Measurements from ENCODE around the gene MRPL43.
A peak's percentile ranks its signal among the peaks of the same experiment; 100 is the strongest.

Gene MRPL43

DNA sequence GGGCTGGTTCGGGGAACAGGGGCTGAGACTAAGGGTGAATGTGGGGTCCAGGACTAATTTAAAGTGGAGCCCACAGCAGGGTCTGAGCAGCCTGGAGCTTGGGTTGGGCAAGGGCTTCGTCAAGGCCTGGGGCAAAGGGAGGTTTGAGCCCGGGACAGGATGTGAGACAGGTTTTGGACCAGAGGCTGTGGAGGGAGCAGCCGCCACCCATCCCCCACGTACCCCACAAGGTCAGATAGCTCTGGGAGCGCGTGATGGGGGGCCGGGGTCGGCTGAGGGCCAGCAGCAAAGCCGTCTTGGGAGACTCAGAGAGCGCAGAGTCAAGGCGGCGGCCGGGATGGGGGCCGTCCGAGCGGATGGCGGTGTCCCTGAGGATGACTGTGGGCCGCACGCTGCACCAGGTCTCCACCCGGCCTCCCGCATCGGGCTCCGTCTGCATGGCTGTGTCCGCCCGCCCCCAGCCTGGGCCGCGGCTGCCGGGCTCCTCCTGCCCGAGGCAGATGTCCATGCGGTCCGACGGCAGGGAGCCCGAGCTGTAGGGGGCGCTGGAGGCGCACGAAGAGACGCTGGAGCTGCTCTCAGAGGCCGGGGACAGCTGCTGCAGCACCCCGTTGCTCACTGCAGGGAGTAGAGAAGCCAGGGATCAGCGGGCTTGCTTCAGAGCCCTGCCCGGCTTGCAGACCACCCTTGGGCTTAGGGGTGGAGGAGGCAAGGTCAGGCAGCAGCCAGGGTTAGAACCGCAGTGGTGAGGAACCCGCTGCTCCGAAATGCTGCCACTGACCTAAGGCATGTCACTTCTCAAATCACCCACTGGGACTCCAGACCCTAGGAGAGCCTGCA is 31.5 kb upstream of the MRPL43 start:
- DNase-seq = peak; percentile 74

DNA sequence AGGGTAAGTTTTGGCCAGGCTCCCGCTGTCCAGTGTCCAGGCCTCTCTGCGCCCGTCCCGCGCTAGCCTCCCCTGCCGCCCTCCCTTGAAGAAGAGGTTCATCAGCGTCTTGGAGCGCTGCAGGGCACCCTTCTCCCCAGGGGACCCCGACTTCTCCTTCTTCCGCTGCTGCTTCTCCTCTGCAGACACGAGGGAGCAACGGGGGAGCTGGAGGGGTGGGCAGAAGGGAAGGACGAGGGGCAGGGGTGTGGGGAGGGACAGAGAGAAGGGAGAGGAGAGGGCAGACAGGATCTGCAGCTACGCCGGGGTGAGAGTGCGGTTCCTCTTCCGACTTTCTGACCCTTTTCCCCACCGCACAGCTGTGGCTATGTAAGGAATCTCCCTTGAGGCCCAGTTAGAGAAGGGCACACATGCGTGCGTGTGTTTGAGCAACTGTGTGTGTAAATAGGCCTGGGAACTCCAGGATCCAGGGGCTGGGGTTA is 30.9 kb upstream of the MRPL43 start:
- DNase-seq = no peak

DNA sequence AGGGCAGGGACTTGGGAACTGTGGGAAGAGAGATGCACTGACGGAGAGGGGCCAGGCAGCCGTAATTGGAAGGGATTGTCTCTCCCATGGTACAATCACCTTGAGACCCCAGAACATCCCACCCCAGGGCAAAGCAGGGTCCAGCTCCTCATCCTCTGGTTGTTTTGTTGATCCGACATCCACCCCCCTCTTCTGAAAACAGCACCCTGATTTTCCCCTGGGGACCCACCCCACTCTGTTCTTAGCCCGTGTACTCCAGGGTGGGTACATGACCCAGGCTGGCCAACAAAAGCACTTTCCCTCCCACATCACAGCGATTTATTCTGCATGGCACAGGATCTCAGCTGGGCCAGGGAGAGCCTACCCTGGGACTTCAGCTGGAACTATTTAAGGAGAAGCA is 29.5 kb upstream of the MRPL43 start:
- DNase-seq = no peak

DNA sequence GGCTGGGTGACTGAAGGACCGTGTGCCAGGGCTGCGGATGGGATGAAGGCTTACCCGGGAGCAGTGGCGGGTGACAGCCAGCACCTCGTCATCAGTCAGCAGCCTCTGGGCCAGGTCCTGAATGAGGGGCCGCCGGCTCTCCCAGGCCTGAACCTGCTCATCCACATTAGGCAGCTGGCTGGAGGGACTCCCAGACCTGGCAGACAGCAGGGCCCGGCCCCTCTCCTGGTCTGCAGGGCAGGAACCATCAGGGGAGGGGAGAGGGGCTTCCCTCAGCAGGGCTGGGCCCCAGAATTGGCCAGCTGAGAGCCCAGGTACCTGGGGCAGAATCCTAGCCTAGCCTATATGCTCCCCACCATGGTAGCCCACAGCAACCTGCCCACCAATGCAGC is 28.3 kb upstream of the MRPL43 start:
- no peak for DNase-seq

DNA sequence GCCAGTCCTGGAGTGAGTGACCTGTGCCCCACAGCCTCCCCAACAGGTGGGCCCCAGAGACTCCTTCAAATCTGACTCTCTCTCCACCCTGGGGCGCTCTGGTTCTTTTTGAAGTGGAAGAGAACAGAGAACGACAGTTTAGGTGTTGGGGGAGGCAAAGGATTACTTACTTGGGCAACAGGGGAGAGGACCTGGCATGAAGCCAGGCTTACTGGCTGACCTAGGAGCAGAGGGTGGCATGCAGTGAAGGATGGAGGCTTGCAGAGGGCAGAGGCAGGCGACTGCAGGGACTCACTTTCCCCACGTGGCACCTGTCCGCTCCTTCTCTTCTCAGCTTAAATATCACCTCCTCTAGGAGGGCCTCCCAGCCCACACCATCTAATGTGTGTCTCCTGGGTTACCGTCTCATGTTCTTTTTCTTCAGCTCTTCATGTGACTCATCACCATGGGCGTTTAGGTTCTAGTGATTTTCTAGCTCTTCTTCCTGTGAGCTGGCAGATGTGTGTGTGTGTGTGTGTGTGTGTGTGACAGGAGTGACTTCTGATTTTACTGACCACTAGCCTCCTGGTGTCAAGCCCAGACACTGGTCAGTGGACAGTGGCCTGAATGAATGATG is 27.8 kb upstream of the MRPL43 start:
- DNase-seq = no peak

DNA sequence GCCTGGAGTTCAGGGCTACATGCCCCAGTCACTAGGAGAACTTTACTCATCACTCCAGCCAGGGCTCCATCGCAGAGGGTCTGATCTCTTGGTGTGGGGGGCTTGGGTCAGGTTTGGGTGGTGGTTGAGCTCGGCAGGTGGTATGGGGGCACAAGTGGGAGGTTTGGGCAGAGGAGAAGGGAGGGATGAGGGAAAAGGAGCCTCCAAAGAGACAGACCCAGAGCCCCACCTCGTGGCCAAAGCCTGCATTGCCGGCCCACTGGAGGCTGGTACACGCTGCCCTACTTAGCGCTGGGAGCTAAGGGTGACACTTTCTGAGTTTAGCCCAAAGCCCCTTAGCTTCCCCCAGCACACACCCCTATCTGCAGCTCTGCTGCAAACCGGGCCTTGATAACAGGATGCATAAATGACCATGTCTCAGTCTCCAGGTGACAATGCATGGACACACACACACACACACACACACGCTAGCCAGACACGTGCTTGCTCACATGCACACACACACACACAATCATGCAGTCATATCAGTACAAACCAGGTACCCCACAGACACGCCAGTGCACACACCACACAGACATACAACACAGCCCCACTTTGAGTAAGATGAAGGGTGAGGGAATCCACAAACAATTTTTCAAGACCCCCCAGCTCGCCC is 27.1 kb upstream of the MRPL43 start:
- DNase-seq = peak; percentile 60

DNA sequence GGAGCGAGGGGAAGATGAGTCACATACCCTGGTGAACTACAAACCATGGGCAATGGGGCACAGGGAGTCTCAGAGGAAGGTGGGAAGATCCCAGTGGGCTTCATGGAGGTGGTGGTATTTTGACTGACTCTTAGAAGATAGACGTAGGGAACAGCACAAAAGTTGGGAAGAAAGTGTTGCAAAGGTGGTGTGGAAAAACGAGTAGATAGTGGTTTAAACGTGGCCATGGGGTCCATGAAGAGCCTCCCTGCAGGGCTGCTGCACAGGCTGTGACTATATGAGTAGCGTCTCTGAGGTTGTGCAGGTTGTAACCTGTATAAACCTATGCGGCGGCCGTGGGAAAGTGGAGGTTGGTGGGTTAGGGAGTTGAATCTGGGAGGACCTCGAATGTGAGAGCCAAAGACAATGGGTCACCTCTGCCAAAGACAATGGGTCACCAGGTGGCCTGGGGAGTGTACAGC is 26.1 kb upstream of the MRPL43 start:
- DNase-seq = no peak

DNA sequence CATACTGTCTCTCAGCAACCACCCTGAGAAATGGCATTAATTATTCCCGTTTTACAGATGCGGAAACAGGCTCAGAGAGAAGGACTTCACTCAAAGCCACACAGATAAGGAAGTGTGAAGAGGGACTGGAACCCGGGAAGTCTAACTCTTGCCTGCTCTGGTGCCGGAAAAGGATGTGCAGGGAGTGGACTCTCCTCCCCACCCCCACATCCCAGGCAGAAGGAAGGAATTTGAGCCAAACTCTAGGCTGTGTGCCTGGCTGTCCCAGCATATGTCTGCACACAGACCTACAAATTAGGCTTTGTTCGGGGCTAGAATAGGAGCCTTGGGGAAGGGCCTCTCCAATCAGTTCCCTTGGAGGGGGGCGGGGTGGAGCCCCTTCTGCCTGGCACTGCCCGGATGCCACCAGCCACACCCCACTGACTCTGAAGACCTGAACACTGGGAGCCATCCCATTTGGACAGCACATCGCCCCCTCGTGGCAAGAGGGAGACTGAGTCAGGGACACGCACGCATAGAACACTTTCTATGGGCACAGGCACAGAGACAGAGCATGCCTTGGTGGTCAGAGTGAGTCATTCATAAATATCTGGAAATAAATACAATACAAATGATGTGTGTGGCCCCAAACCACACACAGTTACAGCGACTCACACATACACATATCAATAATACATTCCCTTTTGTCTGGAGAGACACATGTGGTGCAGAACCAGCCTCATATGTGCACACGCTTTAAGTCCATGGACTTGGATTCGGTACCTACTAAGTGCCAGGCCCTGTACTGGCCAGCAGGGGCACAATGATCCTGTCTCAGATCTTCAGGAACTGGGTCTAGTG is 25.4 kb upstream of the MRPL43 start:
- DNase-seq = peak; percentile 80

DNA sequence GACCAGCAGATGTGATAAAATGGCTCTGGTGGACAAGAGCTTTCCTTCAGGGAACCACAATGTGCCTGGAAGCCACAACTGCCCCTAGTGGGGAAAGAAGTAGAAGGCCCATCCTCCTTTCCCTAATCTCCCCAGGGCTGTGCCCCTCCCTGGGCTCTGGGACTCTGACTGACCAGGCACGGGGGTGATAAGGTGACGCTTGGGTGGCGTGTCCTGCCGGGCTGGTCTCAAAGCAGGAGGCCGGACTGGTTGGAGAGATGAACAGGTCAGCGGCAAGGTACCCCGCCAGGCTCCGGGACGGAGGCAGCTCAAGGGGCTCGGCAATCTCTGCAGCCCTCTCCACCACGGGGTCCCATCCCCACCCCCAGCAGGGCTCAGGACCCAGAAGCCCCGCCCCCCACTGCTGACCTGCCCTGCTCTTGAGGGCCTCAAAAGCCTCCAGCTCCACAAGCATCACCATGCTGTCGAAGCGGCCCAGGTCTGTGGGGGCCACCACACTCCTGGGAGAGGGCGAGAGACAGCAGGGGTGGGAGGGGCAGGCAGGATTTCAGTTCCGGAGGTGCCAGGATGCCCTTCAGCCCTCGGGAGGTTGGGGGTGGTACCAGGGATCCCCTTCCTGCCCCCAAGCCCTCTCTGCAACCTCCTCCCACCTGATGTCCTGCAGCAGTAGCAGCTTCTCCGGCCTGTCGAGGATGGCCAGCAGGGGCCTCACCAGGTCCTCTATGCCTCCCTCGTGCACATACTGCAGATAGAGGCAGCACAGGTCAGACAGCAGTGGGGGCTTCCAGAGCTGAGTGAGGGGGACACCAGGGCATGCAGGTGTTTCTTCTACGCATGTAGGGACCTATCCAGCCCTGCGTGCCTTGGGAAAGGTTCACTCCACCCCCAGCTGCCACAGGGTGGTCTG is 24.5 kb upstream of the MRPL43 start:
- DNase-seq = no peak

DNA sequence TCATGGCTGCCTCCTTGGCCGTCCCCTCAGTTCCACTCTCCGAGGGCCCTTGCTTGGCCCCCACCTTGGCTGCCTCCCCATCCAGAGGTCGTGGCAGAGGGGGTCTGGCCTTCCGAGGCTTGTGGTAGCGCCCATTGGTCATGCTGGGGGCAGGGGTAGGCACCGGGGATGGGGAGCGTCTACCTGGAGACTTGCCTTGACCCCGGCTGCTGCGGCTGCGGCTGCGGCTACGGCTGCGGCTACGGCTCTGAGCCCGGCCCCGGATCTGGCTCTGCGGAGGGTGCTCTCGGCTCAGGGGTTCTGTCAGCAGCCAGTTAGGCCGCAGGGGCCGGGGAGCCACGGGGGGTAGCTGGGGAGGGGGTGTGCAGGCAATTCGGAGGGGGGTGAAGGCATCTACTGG is 23.0 kb upstream of the MRPL43 start:
- no peak for DNase-seq

DNA sequence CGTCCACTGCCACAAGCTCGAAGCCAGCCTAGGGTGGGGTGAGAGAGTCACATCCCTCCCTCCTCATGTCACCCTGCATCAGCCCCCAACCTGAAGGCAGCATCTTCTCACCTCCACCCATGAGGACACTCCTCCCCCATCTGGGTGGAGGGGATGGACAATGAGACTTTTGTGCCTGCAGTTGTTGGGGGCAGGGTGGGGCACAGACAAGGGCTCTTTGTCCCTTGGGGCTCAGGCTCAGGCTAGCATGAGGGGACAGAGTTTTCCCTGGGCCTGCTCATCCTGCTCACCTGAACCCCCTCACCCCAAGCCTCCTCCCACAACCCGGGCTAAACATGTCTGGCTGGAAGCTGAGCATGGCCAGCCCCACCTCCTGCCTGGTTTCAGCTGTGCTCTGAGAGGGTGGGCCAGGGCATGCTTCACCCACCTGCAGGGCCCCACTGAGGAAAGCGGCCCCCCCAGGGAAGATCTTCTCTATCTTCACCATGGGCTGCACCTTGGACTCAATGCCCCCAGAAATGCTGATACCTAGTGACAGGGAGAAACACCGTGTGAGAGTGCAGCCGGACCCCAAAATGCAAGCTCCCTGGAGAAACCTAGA is 21.6 kb upstream of the MRPL43 start:
- no peak for DNase-seq

DNA sequence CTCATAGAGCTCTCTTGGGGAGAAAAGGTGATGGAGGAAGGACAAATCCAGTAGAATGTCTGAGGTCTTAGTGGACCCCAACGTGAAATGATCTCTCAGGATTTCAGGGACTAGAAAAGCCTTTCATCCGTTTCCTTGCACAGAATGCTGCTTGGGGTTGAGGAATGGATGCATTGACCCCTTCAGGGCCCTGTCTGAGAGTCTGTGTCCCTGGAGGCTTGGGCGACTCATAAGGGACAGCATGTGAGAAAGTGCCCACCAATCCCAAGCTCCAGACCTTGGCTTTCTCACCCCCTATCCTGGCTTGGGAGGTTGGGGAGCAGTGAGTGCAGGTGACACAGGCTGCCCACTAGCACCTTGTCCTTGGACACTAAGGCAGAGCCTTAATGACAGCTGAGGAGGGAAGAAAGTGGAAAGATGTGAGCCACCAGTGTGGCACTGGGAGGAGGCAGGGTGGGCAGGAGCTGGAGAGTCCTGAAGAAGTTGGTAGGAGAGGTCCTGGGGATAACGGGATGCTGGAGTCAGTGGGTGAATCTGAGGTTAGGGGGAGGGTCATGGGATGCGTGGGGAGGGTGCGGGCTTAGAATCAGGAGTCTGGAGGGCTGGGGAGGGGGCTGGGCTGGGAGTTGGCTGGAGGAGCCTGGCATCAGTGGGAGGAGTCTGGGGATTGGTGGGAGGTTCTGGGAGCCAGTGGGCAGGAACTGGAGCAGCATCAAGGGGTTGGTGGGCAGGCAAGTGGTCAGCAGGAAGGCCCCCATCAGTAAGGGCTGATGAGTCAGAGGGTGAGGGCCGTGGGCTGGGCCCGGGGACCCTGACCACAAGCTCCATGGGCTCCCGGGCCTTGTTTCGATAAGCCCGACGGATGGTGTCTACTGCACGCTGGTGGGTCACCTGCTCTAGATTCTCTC is 20.9 kb upstream of the MRPL43 start:
- no peak for DNase-seq

DNA sequence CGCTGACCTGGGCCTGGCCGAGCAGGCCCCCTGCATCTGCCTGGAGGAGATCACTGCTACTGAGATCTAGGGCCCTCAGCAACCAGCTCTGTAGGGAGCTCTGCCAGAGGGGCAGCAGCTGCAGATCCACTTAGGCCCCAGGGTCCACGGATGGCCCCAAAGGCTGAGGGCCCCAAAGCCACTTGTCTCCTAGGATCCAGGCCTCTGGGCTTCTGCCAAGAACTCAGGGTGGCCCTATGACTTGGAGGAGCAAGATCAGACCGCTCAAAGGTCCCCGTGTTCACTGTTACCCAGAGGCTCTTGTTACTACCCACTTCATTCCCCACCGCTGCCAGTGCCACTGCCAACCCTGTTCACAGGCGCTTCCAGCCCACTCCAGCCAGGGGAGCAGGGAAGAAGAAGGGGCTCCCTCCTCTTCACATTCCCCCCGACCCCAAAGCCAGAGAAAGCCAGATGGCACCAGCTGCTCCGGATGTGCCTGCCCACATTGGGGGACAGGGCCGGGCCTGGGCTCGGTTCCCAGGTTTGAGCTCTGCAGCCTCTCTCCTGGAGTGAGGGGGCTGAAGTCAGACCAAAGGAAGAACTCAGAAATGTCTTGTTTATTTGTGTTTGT is 19.9 kb upstream of the MRPL43 start:
- no peak for DNase-seq

DNA sequence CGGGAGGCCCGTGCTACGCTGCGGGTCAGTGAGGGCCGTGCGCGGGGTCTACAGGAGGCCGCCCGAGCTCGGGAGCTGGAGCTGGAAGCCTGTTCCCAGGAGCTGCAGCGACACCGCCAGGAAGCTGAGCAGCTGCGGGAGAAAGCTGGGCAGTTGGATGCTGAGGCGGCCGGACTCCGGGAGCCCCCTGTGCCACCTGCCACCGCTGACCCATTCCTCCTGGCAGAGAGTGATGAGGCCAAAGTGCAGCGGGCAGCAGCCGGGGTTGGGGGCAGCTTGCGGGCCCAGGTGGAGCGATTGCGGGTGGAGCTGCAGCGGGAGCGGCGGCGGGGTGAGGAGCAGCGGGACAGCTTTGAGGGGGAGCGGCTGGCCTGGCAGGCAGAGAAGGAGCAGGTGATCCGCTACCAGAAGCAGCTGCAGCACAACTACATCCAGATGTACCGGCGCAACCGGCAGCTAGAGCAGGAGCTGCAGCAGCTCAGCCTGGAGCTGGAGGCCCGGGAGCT is 19.3 kb upstream of the MRPL43 start:
- DNase-seq = no peak

DNA sequence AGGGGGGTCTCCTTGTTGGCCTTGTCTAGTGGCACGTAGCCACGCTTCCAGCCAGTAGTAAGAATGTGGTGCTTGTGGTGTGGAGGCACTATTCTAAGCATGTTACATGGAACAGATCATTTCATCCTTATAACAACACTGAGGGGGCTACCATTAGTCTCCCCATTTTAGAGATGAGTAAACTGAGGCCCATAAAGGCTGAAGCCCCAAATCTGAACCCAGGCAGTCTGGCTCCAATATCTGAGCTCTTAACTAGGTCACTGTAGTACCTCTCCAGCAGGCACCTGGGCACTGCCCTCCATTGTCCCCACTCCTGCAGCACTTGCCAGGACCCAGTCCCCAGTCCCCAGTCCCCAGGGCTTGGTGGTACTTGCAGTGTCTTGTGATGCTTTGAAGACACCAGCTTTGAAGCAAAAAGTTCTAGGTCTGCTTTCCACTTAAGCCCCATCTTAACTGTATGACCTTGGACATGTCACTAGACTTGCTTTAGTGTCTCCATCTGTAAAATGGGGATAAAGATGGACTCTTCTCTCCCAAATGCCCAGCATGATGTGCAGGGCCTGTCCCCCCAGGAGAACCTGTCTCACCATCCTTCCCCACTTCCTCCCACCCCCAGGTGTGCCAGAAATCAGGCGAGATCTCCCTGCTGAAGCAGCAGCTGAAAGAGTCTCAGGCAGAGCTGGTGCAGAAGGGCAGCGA is 18.7 kb upstream of the MRPL43 start:
- DNase-seq = no peak

DNA sequence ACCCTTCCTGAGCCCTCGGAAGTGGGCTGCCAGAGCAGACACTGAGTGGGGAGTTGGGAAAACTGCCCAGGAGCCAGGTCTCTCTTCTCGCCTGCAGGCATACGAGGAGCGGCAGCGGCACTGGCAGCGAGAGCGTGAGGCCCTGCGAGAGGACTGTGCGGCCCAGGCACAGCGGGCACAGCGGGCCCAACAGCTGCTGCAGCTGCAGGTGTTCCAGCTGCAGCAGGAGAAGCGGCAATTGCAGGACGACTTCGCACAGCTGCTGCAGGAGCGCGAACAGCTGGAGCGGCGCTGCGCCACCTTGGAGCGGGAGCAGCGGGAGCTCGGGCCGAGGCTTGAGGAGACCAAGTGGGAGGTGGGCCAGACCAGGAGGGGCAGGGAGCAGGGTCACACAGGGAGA is 18.1 kb upstream of the MRPL43 start:
- DNase-seq = no peak

DNA sequence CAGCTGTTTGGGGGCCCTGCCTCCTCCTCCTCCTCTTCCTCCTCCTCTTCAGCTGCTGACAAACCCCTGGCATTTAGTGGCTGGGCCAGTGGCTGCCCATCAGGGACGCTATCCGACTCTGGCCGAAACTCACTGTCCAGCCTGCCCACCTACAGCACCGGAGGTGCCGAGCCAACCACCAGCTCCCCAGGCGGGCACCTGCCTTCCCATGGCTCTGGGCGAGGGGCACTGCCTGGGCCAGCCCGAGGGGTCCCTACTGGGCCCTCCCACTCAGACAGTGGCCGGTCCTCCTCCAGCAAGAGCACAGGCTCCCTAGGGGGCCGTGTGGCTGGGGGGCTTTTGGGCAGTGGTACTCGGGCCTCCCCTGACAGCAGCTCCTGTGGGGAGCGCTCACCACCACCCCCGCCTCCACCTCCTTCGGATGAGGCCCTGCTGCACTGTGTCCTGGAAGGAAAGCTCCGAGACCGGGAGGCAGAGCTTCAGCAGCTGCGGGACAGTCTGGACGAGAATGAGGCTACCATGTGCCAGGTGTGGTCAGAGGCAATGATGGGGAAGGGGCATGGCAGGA is 16.4 kb upstream of the MRPL43 start:
- DNase-seq = no peak

DNA sequence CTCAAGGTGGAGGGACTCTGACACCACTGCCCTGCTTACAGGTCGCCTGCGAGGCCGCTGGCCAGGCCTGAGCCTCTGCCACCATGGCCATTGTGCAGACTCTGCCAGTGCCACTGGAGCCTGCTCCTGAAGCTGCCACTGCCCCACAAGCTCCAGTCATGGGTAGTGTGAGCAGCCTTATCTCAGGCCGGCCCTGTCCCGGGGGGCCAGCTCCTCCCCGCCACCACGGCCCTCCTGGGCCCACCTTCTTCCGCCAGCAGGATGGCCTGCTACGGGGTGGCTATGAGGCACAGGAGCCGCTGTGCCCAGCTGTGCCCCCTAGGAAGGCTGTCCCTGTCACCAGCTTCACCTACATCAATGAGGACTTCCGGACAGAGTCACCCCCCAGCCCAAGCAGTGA is 15.2 kb upstream of the MRPL43 start:
- DNase-seq = no peak

DNA sequence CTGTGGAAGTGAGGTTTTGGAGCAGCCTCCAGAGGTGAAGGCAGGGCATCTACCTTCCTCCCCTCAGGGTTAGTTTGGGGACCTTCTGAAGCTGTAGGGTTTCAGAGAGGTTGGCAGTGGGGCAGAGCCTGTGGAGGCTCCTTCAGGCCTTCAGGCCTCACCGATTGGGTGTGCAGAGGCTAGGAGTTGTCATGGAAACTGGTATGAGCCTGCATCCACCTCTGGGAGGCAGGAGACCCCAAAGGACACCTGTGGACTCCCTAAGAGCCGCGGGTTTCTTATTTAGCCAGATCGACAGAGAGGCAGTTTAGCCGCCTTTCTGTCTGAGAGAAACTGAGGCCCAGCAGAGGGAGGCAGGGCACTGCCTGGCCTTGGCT is 14.3 kb upstream of the MRPL43 start:
- DNase-seq = no peak

Data from NCI-H1436 (cell line).